ENCODE data around the gene ARMH3.

Gene ARMH3

GRCh38 chr10:101832325-101832771, 223.6 kb downstream of the ARMH3 start:
- H3K9me3 Mint-ChIP-seq, result no peaks in the 10 kb centered on the region
- H3K27ac Mint-ChIP-seq, result no peak overlapping the region
- H3K27me3 Mint-ChIP-seq (ENCODE audit: low read depth), result no peaks in the 10 kb centered on the region
- no peak overlapping the region for H3K4me3 Mint-ChIP-seq
- H3K4me1 Mint-ChIP-seq (ENCODE audit: low read depth), result peaks cover 53% of the 10 kb centered on the region
- no peak for DNase-seq (ENCODE audit: low spot score)
- H3K36me3 Mint-ChIP-seq (ENCODE audit: low read depth), result peaks cover under 1% of the 10 kb centered on the region

DNA sequence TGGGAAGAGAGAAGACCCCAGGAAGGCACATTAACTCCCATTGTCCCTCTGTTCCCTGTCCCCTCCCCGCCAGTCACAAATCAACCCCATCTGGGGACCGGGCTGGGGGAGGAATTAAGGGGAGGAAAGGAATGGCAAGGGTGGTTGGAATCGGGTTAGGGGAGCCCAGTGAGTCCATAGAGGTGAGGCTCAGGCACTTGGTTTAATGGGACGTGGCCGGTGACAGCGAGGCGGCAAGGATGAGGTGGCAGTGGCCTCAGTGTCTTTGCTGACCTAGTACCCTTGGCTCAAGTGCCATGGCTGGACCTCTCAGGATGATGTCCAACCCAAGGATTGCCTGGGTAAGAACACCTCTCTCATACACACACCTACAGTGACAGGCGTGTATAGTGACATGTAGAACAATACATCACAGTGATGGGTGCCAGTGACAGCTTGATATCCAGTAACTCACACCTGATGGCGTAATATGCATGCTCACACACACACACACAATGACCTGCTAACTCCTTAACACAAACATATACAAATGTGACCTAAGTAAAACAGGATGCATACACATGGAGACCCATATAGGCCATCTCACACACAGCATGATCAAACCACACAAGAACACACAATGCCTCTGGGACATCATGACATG, 224.7 kb downstream of the ARMH3 start:
- no peaks in the 10 kb centered on the region for H3K27me3 Mint-ChIP-seq (ENCODE audit: low read depth)
- peak overlapping the region; percentile 93 for H3K27ac Mint-ChIP-seq
- DNase-seq (ENCODE audit: low spot score), result no peak
- peaks cover 3% of the 10 kb centered on the region for H3K36me3 Mint-ChIP-seq (ENCODE audit: low read depth)
- H3K4me3 Mint-ChIP-seq, result peak overlapping the region; percentile 83
- no peaks in the 10 kb centered on the region for H3K9me3 Mint-ChIP-seq
- H3K4me1 Mint-ChIP-seq (ENCODE audit: low read depth), result peaks cover 53% of the 10 kb centered on the region

- no peaks in the 10 kb centered on the region for H3K9me3 Mint-ChIP-seq
- peaks cover 47% of the 10 kb centered on the region for H3K4me1 Mint-ChIP-seq (ENCODE audit: low read depth)
These were observed 225.4 kb downstream of the ARMH3 start for GRCh38 chr10:101830322-101831168.

GRCh38 chr10:101829561-101830315, 226.2 kb downstream of the ARMH3 start:
- peaks cover 3% of the 10 kb centered on the region for H3K36me3 Mint-ChIP-seq (ENCODE audit: low read depth)
- DNase-seq (ENCODE audit: low spot score), result peak; percentile 49
- H3K4me1 Mint-ChIP-seq (ENCODE audit: low read depth), result peaks cover 42% of the 10 kb centered on the region
- H3K4me3 Mint-ChIP-seq, result peak overlapping the region; percentile 83
- H3K9me3 Mint-ChIP-seq, result no peaks in the 10 kb centered on the region
- H3K27me3 Mint-ChIP-seq (ENCODE audit: low read depth), result no peaks in the 10 kb centered on the region
- H3K27ac Mint-ChIP-seq, result peak overlapping the region; percentile 93

More at GRCh38 chr10:101830322-101831168, 225.4 kb downstream of the ARMH3 start:
- Mint-ChIP-seq H3K36me3 (ENCODE audit: low read depth) (peaks cover 3% of the 10 kb centered on the region), H3K4me3 (peak overlapping the region; percentile 83), H3K27ac (peak overlapping the region; percentile 93), H3K27me3 (ENCODE audit: low read depth) (no peaks in the 10 kb centered on the region)
- DNase-seq (ENCODE audit: low spot score), result peak; percentile 92

GRCh38 chr10:101828766-101829551, 227.0 kb downstream of the ARMH3 start:
- no peaks in the 10 kb centered on the region for H3K9me3 Mint-ChIP-seq
- no peak overlapping the region for H3K27ac Mint-ChIP-seq
- H3K4me1 Mint-ChIP-seq (ENCODE audit: low read depth), result peaks cover 35% of the 10 kb centered on the region
- H3K27me3 Mint-ChIP-seq (ENCODE audit: low read depth), result no peaks in the 10 kb centered on the region
- DNase-seq (ENCODE audit: low spot score), result no peak
- H3K36me3 Mint-ChIP-seq (ENCODE audit: low read depth), result peaks cover 3% of the 10 kb centered on the region
- H3K4me3 Mint-ChIP-seq, result no peak overlapping the region

- H3K4me3 Mint-ChIP-seq, result no peak overlapping the region
- peaks cover 28% of the 10 kb centered on the region for H3K4me1 Mint-ChIP-seq (ENCODE audit: low read depth)
- H3K27ac Mint-ChIP-seq, result no peak overlapping the region
- no peaks in the 10 kb centered on the region for H3K27me3 Mint-ChIP-seq (ENCODE audit: low read depth)
- peaks cover 3% of the 10 kb centered on the region for H3K36me3 Mint-ChIP-seq (ENCODE audit: low read depth)
- no peaks in the 10 kb centered on the region for H3K9me3 Mint-ChIP-seq
- no peak for DNase-seq (ENCODE audit: low spot score)
These were observed 227.9 kb downstream of the ARMH3 start for GRCh38 chr10:101827919-101828600.

- Mint-ChIP-seq H3K4me1 (ENCODE audit: low read depth) (peaks cover 22% of the 10 kb centered on the region), H3K4me3 (no peak overlapping the region), H3K27me3 (ENCODE audit: low read depth) (no peaks in the 10 kb centered on the region), H3K36me3 (ENCODE audit: low read depth) (peaks cover 3% of the 10 kb centered on the region), H3K9me3 (no peaks in the 10 kb centered on the region), H3K27ac (peak overlapping the region; percentile 23)
- no peak for DNase-seq (ENCODE audit: low spot score)
These were observed 229.0 kb downstream of the ARMH3 start for GRCh38 chr10:101826852-101827434.

GRCh38 chr10:101824736-101825135, 231.2 kb downstream of the ARMH3 start:
- Mint-ChIP-seq H3K36me3 (ENCODE audit: low read depth) (peaks cover 3% of the 10 kb centered on the region), H3K9me3 (no peaks in the 10 kb centered on the region), H3K27ac (no peak overlapping the region), H3K4me1 (ENCODE audit: low read depth) (peaks cover 4% of the 10 kb centered on the region), H3K27me3 (ENCODE audit: low read depth) (no peaks in the 10 kb centered on the region), H3K4me3 (no peak overlapping the region)
- DNase-seq (ENCODE audit: low spot score), result no peak

GRCh38 chr10:101818872-101819633, 236.9 kb downstream of the ARMH3 start:
- Mint-ChIP-seq H3K27me3 (ENCODE audit: low read depth) (no peaks in the 10 kb centered on the region), H3K9me3 (no peaks in the 10 kb centered on the region), H3K4me1 (ENCODE audit: low read depth) (peaks cover 30% of the 10 kb centered on the region), H3K27ac (peak overlapping the region; percentile 100), H3K4me3 (peak overlapping the region; percentile 99), H3K36me3 (ENCODE audit: low read depth) (peaks cover 26% of the 10 kb centered on the region)
- DNase-seq (ENCODE audit: low spot score), result no peak

DNA sequence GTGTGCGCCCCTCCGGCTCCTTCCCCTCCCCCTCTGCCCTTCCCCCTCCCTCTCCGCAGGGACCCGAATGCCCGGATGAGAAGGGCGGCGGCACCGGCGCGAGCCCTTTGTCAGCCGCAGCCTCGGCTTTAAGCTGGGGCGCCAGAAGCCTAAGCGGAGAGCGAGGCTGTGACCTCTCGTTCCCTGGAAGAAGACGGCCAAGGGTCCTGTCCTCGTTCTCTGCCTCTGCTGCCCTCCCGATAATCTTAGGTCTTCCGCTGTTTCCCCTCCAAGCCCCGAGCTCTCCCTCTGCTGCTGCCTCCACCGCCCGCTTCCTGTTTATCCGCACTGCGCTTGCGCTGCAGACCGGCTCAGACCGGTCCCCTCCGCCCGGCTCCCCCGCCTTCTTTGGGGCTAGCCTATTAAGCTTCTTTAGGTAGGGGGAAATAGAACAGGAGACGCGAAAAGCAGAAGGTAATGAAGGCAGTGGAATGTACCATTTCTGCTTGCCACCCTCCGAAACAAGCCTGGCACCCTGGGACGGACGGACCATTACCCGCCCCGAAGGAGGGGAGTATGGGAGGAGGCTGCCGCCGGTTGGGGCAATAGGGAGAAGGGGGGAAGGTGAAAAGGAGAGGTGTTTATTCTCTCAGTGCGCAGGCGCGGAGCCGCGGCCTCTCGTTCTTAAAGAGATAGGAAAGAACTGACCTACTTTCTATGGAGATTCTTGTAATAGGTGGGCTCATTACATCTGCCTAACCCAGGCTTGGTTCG, 237.7 kb downstream of the ARMH3 start, which contains the start of gene OGA:
TSS of gene OGA (minus strand) at position 326 of the 753 bp plus-strand sequence. CDS start 422 bp downstream, outside the sequence.
- H3K27me3 Mint-ChIP-seq (ENCODE audit: low read depth), result no peaks in the 10 kb centered on the region
- peak; percentile 97 for DNase-seq (ENCODE audit: low spot score)
- H3K9me3 Mint-ChIP-seq, result no peaks in the 10 kb centered on the region
- H3K4me3 Mint-ChIP-seq, result peak within 1 kb of the TSS; percentile 99
- peaks cover 36% of the 10 kb centered on the region for H3K4me1 Mint-ChIP-seq (ENCODE audit: low read depth)
- H3K36me3 Mint-ChIP-seq (ENCODE audit: low read depth), result peaks cover 28% of the 10 kb centered on the region
- H3K27ac Mint-ChIP-seq, result peak within 1 kb of the TSS; percentile 100

- Mint-ChIP-seq H3K27me3 (ENCODE audit: low read depth) (no peaks in the 10 kb centered on the region), H3K4me1 (ENCODE audit: low read depth) (peaks cover 40% of the 10 kb centered on the region), H3K9me3 (no peaks in the 10 kb centered on the region), H3K36me3 (ENCODE audit: low read depth) (peaks cover 36% of the 10 kb centered on the region), H3K27ac (peak overlapping the region; percentile 100), H3K4me3 (peak overlapping the region; percentile 99)
- peak; percentile 38 for DNase-seq (ENCODE audit: low spot score)
These were observed 238.4 kb downstream of the ARMH3 start for GRCh38 chr10:101817337-101818118.

Measured in T-helper 2 cell treated with Interferon-gamma antibody and Interleukin-4, amounts not matched to agents 5 μg/mL and 100 μg/mL, for 36 hours (primary cell).